Glutamatergic neuron (in vitro differentiated cells): ENCODE measurements around the gene PCDHGA5. TPM values are rescaled to one million over a fixed set of nuclear protein-coding genes. Genes with fewer than 3 reads are reported as not detected.
A peak's percentile ranks its signal among the peaks of the same experiment; 100 is the strongest.
"Not testable (repeated sequence)": the region's sequence is repeated elsewhere in the genome, so short reads cannot be mapped to it uniquely, and the experiment has no call there.

Source experiments
- DNase-seq: peaks from one replicate; pipeline ENCODE4 v3.0.0; 2022
- H3K27ac Mint-ChIP-seq: one replicate; pipeline ENCODE4 v1.8.0; 2020; ENCODE audit warnings: mild to moderate bottlenecking, mixed read lengths, inconsistent platforms; ENCODE audit not compliant: unreplicated experiment
- H3K27me3 Mint-ChIP-seq: one replicate; pipeline ENCODE4 v1.8.0; 2020; ENCODE audit warnings: mild to moderate bottlenecking, moderate library complexity, mixed read lengths, inconsistent platforms; ENCODE audit not compliant: unreplicated experiment
- H3K36me3 Mint-ChIP-seq: one replicate; pipeline ENCODE4 v1.8.0; 2020; ENCODE audit warnings: mild to moderate bottlenecking, mixed read lengths, inconsistent platforms; ENCODE audit not compliant: unreplicated experiment
- H3K4me1 Mint-ChIP-seq: one replicate; pipeline ENCODE4 v1.8.0; 2020; ENCODE audit warnings: mild to moderate bottlenecking, low read depth, mixed read lengths, inconsistent platforms; ENCODE audit not compliant: unreplicated experiment
- H3K4me3 Mint-ChIP-seq: one replicate; pipeline ENCODE4 v1.8.0; 2020; ENCODE audit warnings: mild to moderate bottlenecking, mixed read lengths, inconsistent platforms; ENCODE audit not compliant: unreplicated experiment
- H3K9me3 Mint-ChIP-seq: one replicate; pipeline ENCODE4 v1.8.0; 2020; ENCODE audit warnings: mild to moderate bottlenecking, moderate library complexity, mixed read lengths, inconsistent platforms; ENCODE audit not compliant: unreplicated experiment
- total RNA-seq: library from RNA; stranded (reverse); fragmentation: NEBNext Ultra II Directional; extraction: Animal tissue kit (Norgen Biotek cat#: 25700); gene quantifications from one replicate; pipeline ENCODE4 v1.2.1, GENCODE V29; 2021; ENCODE audit not compliant: unreplicated experiment
- TF ChIP-seq, protein P1 (sequence below): fragments of 200-600 bp; sonication (generic); IDR thresholded peaks from one replicate; pipeline ENCODE4 v1.5.0; 2021; ENCODE audit not compliant: partially characterized antibody, unreplicated experiment

The PCDHGA5 gene
- total RNA-seq, 1 donor from 2014 or later: 4.6 TPM

DNA sequence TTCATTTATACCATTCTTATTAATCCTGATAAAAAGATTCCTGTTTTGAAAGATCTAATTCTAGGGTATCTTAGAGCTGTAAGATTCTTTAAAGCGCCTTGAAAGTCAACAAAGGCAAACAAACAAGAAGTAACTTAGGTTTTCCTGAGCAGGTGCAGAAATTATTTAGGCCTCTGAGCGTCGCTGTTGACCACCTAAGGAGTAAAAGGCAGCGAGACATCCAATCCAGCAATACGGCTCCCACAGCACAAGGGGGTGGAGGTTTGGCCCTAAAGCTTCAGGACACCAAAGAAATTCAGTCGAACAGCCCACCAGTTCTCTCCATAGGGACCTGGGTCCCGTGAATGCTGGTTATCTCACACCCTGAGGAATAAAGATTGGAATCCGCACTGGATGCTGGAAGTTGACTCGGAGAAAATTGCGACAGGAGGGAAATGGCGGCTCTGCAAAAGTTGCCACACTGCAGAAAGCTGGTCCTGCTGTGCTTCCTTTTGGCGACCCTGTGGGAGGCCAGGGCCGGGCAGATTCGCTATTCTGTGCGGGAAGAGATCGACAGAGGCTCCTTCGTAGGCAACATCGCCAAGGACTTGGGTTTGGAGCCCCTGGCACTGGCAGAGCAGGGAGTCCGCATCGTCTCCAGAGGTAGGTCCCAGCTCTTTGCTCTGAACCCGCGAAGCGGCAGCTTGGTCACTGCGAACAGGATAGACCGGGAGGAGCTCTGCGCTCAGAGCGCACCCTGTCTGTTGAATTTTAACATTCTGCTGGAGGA lies 25.2 kb upstream of the PCDHGA5 start, which contains the start of gene PCDHGA2:
PCDHGA2 (plus strand) TSS at position 223 of the 769 bp plus-strand sequence.
- TF ChIP-seq, protein P1, sequence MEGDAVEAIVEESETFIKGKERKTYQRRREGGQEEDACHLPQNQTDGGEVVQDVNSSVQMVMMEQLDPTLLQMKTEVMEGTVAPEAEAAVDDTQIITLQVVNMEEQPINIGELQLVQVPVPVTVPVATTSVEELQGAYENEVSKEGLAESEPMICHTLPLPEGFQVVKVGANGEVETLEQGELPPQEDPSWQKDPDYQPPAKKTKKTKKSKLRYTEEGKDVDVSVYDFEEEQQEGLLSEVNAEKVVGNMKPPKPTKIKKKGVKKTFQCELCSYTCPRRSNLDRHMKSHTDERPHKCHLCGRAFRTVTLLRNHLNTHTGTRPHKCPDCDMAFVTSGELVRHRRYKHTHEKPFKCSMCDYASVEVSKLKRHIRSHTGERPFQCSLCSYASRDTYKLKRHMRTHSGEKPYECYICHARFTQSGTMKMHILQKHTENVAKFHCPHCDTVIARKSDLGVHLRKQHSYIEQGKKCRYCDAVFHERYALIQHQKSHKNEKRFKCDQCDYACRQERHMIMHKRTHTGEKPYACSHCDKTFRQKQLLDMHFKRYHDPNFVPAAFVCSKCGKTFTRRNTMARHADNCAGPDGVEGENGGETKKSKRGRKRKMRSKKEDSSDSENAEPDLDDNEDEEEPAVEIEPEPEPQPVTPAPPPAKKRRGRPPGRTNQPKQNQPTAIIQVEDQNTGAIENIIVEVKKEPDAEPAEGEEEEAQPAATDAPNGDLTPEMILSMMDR: no peak
- H3K27me3 Mint-ChIP-seq: peaks cover 3% of the 10 kb centered on the region
- peaks cover 19% of the 10 kb centered on the region for H3K9me3 Mint-ChIP-seq
- no peak for DNase-seq
- H3K36me3 Mint-ChIP-seq: peaks cover 53% of the 10 kb centered on the region
- H3K27ac Mint-ChIP-seq: no peak within 1 kb of the TSS
- H3K4me3 Mint-ChIP-seq: no peak within 1 kb of the TSS
- H3K4me1 Mint-ChIP-seq: no peaks in the 10 kb centered on the region

DNA sequence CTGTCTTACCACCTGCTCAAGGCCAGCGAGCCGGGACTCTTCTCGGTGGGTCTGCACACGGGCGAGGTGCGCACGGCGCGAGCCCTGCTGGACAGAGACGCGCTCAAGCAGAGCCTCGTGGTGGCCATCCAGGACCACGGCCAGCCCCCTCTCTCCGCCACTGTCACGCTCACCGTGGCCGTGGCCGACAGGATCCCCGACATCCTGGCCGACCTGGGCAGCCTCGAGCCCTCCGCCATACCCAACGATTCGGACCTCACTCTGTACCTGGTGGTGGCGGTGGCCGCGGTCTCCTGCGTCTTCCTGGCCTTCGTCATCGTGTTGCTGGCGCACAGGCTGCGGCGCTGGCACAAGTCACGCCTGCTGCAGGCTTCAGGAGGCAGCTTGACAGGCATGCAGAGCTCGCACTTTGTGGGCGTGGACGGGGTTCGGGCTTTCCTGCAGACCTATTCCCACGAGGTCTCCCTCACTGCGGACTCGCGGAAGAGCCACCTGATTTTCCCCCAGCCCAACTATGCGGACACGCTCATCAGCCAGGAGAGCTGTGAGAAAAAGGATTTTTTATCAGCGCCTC lies 23.1 kb upstream of the PCDHGA5 start:
- H3K27ac Mint-ChIP-seq, H3K4me3 Mint-ChIP-seq, H3K27me3 Mint-ChIP-seq, DNase-seq, H3K4me1 Mint-ChIP-seq: not testable (repeated sequence)
- Mint-ChIP-seq H3K9me3 (peaks cover 24% of the 10 kb centered on the region), H3K36me3 (peaks cover 62% of the 10 kb centered on the region)

DNA sequence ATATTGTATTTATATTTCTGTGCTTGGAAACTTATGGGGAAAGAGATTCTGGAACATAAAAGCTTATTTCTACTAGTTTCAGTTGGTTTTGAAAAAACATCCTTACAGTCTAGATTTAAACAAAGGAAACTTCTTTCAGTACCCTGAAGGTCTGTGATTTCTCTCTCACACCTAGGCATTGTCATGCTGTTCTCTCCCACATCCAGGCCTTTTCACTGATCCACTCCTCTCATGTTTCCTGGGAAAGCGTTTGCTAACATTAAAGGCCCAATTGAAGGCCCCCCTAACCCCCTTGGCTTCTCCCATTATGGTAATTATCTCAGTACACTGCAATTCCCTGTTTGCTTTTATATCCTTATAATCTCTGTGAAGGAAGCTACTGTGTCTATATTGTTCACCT lies 21.2 kb upstream of the PCDHGA5 start:
- H3K27me3 Mint-ChIP-seq: peaks cover 3% of the 10 kb centered on the region
- H3K27ac Mint-ChIP-seq: no peak overlapping the region
- peaks cover 27% of the 10 kb centered on the region for H3K9me3 Mint-ChIP-seq
- H3K4me1 Mint-ChIP-seq: no peaks in the 10 kb centered on the region
- H3K36me3 Mint-ChIP-seq: peaks cover 61% of the 10 kb centered on the region
- DNase-seq: no peak
- no peak overlapping the region for H3K4me3 Mint-ChIP-seq
- TF ChIP-seq, protein P1: no peak

DNA sequence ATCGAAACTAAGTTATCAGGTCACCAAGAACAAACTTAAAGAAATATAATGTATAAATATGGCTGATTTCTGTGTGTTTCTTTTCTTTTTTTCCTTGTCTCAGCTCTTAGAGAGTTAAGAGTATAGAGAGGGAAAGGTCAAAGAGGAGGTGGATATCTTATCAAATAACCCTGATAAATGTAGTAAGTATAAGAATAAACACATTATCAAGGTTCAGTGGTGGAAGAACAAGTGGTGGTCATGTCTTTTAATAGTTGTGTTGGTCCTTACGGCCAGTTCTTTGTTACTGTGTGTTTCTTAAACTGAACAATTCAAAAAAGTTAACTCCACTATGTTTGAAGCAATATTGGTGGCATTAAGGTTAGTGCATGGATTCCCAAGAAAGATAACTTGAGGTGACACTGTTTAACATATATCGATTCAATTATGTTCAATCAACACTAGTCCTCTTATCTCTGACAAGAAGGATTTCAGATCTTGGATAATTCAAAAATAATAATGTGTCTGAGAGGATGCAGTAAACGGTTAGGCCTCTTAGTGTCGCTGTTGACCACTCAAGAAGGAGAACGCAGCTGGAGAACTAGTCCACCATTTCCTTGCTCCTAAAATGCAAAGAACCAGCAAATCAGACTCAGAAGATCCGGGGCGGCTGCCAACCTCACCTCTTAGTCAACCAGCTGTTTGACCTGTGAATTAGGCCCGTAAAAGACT lies 20.6 kb upstream of the PCDHGA5 start, which contains the start of gene PCDHGA3:
PCDHGA3 (plus strand) TSS at position 588 of the 711 bp plus-strand sequence. CDS start 205 bp downstream, outside the sequence.
- no peak for DNase-seq
- TF ChIP-seq, protein P1: no peak
- Mint-ChIP-seq H3K27me3 (peaks cover 3% of the 10 kb centered on the region), H3K4me3 (peak within 1 kb of the TSS; percentile 81), H3K4me1 (no peaks in the 10 kb centered on the region), H3K9me3 (peaks cover 22% of the 10 kb centered on the region), H3K36me3 (peaks cover 58% of the 10 kb centered on the region), H3K27ac (peak within 1 kb of the TSS; percentile 78)

DNA sequence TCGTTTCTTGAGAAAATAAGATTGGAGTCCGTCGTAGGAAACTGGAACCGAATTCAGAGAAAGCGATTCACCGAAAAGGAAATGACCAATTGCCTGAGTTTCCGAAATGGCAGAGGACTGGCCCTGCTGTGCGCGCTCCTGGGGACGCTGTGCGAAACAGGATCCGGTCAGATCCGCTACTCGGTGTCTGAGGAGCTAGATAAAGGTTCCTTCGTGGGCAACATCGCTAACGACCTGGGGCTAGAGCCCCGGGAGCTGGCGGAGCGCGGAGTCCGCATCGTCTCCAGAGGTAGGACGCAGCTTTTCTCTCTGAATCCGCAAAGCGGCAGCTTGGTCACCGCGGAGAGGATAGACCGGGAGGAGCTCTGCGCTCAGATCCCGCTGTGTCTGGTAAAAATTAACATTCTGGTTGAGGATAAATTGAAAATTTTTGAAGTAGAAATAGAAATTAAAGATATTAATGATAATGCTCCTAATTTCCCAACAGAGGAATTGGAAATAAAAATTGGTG lies 20.0 kb upstream of the PCDHGA5 start:
- Mint-ChIP-seq H3K36me3 (peaks cover 59% of the 10 kb centered on the region), H3K27ac (peak overlapping the region; percentile 78), H3K9me3 (peaks cover 19% of the 10 kb centered on the region), H3K27me3 (peaks cover 1% of the 10 kb centered on the region), H3K4me3 (peak overlapping the region; percentile 81), H3K4me1 (no peaks in the 10 kb centered on the region)
- no peak for DNase-seq
- TF ChIP-seq, protein P1: no peak
